Epithelial cell of esophagus (primary cell): Measurements from ENCODE around the gene CDH13.

Experiments used
- DNase-seq: peaks from one replicate; pipeline ENCODE4 v3.0.0; 2010; ENCODE audit warnings: low read depth
- H3K4me3 ChIP-seq: 2 replicates; pipeline ENCODE4 v1.5.1; 2011; ENCODE audit warnings: mild to moderate bottlenecking, low read length, control low read depth
- CTCF ChIP-seq: IDR thresholded peaks from 2 replicates; pipeline ENCODE4 v1.5.1; 2011; ENCODE audit warnings: low read depth, mild to moderate bottlenecking, low read length, control low read depth, inconsistent platforms; ENCODE audit not compliant: insufficient read depth; ENCODE audit errors: missing control alignments

The CDH13 gene

GRCh38 chr16:83789642-83790401, 1163.1 kb downstream of the CDH13 start:
- DNase-seq = no peak
- H3K4me3 ChIP-seq = no peak overlapping the region
- TF ChIP-seq CTCF = no peak

DNA sequence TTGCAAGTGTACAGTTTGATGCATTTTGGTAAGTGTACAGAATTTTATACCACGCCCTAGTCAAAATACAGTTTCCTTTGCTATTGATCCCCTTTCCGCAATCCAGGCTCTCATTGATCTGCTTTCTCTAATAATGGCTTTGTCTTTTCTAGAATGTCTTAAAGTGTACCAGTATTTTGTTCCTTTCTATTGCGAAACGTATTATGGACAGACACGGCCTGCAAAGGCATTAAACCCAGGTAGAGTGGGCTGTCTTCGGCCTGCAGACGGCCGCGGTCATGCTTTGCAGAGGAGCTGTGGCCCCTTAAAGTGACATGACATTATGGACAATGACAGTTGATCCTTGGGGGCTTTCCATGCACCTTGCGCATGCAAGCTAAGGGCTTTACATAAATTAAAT, 1165.1 kb downstream of the CDH13 start:
- no peak for DNase-seq
- no peak overlapping the region for H3K4me3 ChIP-seq
- no peak for TF ChIP-seq CTCF

- no peak for TF ChIP-seq CTCF
- no peak overlapping the region for H3K4me3 ChIP-seq
- DNase-seq = no peak
These were observed 1165.6 kb downstream of the CDH13 start for GRCh38 chr16:83792391-83792790.

- DNase-seq = peak; percentile 51
- TF ChIP-seq CTCF = peak; percentile 38
- no peak overlapping the region for H3K4me3 ChIP-seq
These were observed 1166.4 kb downstream of the CDH13 start for GRCh38 chr16:83793179-83793578.

- TF ChIP-seq CTCF = no peak
- no peak for DNase-seq
- H3K4me3 ChIP-seq = no peak overlapping the region
These were observed 1168.2 kb downstream of the CDH13 start for GRCh38 chr16:83794860-83795554.

- no peak overlapping the region for H3K4me3 ChIP-seq
- DNase-seq = no peak
- TF ChIP-seq CTCF = no peak
These were observed 1170.2 kb downstream of the CDH13 start for GRCh38 chr16:83797013-83797412.

DNA sequence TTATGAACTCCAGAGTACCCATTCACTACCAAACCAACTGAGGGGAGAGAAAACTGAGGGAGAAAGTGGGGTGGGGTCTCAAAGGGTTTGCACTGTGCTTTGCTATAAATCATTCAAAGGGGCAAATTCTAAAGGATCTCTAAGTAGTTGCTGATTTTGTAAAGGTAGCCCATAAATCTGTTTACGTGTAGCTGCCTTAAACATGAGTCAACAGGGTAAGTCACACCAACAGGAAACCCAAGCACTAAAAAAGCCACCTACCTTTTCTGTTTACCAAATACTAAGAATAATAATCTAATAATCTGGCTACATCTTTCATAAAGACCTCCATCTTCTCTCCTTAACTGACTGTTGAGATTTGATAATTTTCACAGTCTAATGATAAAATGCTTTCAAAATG, 1172.6 kb downstream of the CDH13 start:
- H3K4me3 ChIP-seq = no peak overlapping the region
- TF ChIP-seq CTCF = no peak
- DNase-seq = peak; percentile 46
